OCI-LY1 (cell line): ENCODE results near the gene RPS3A.

Source experiments
- H2AFZ ChIP-seq: fragments of 200-600 bp; sonication (generic), shearing (Covaris generic); 2 replicates; pipeline ENCODE4 v1.6.0; 2014; ENCODE audit warnings: antibody characterized with exemption, mild to moderate bottlenecking, low read length
- H3F3A ChIP-seq: fragments of 200-600 bp; sonication (generic), shearing (Covaris generic); 2 replicates; pipeline ENCODE4 v1.6.0; 2014; ENCODE audit warnings: mild to moderate bottlenecking, antibody characterized with exemption, low read length, moderate library complexity; ENCODE audit not compliant: insufficient read depth
- H3K27ac ChIP-seq: fragments of 200-600 bp; sonication (generic); 2 replicates; pipeline ENCODE4 v1.5.1; 2014; ENCODE audit warnings: low read length, mixed run types, mild to moderate bottlenecking, low read depth; ENCODE audit not compliant: poor library complexity, severe bottlenecking
- H3K27me3 ChIP-seq: fragments of 200-600 bp; sonication (generic); 2 replicates; pipeline ENCODE4 v1.6.0; 2014; ENCODE audit warnings: antibody characterized with exemption, mild to moderate bottlenecking, low read length, moderate library complexity; ENCODE audit not compliant: insufficient read depth
- H3K36me3 ChIP-seq: fragments of 200-600 bp; sonication (generic); 2 replicates; pipeline ENCODE4 v1.6.1; 2014; ENCODE audit warnings: mild to moderate bottlenecking, antibody characterized with exemption, low read length, moderate library complexity, mixed read lengths; ENCODE audit not compliant: insufficient read depth
- H3K4me1 ChIP-seq: fragments of 200-600 bp; sonication (generic); 2 replicates; pipeline ENCODE4 v1.5.1; 2014; ENCODE audit warnings: mild to moderate bottlenecking, low read length, moderate library complexity; ENCODE audit not compliant: insufficient read depth, severe bottlenecking
- H3K4me2 ChIP-seq: fragments of 200-600 bp; sonication (generic), shearing (Covaris generic); 2 replicates; pipeline ENCODE4 v1.6.1; 2014; ENCODE audit warnings: low read length
- H3K4me3 ChIP-seq: fragments of 200-600 bp; sonication (generic); 2 replicates; pipeline ENCODE4 v1.5.1; 2014; ENCODE audit warnings: low read length, low read depth, mild to moderate bottlenecking, mixed read lengths; ENCODE audit not compliant: poor library complexity, severe bottlenecking
- H3K79me2 ChIP-seq: fragments of 200-600 bp; shearing (Covaris generic); 2 replicates; pipeline ENCODE4 v1.6.1; 2016; ENCODE audit warnings: mixed run types, low read length, mixed read lengths; ENCODE audit not compliant: insufficient read depth
- H3K9ac ChIP-seq: fragments of 200-600 bp; sonication (generic), shearing (Covaris generic); 2 replicates; pipeline ENCODE4 v1.6.1; 2014; ENCODE audit warnings: mild to moderate bottlenecking, low read length, mixed read lengths
- H3K9me2 ChIP-seq: fragments of 200-600 bp; sonication (generic), shearing (Covaris generic); 2 replicates; pipeline ENCODE4 v1.6.1; 2014; ENCODE audit warnings: low read depth, mild to moderate bottlenecking, low read length, mixed read lengths
- H3K9me3 ChIP-seq: fragments of 200-600 bp; shearing (Covaris generic); 2 replicates; pipeline ENCODE4 v1.6.1; 2014; ENCODE audit warnings: low read length, mixed read lengths
- H4K20me1 ChIP-seq: fragments of 200-600 bp; sonication (generic), shearing (Covaris generic); 2 replicates; pipeline ENCODE4 v1.6.0; 2016; ENCODE audit warnings: mild to moderate bottlenecking, low read length; ENCODE audit not compliant: insufficient read depth
- CTCF ChIP-seq: fragments of 200-600 bp; sonication (generic), shearing (Covaris generic); IDR thresholded peaks from 2 replicates; pipeline ENCODE4 v1.5.1; 2017; ENCODE audit warnings: mild to moderate bottlenecking, antibody characterized with exemption, low read length, moderate library complexity, mixed read lengths
- EZH2 ChIP-seq: fragments of 200-600 bp; sonication (generic), shearing (Covaris generic); IDR thresholded peaks from 2 replicates; pipeline ENCODE4 v1.8.0; 2017; ENCODE audit warnings: borderline replicate concordance, mixed run types, mild to moderate bottlenecking, antibody characterized with exemption, low read length, moderate library complexity, mixed read lengths

Gene RPS3A

GRCh38 chr4:151091047-151091446, 8.4 kb upstream of the RPS3A start:
- Histone ChIP-seq H3K4me1 (no peaks in the 10 kb centered on the region), H3K79me2 (no peaks in the 10 kb centered on the region), H3K36me3 (no peaks in the 10 kb centered on the region), H3K9me2 (no peaks in the 10 kb centered on the region), H3K9me3 (no peaks in the 10 kb centered on the region), H3K9ac (no peak overlapping the region), H4K20me1 (no peaks in the 10 kb centered on the region), H3K4me2 (no peak overlapping the region), H2AFZ (no peak overlapping the region), H3K27me3 (no peaks in the 10 kb centered on the region), H3K4me3 (no peak overlapping the region), H3F3A (no peaks in the 10 kb centered on the region), H3K27ac (no peak overlapping the region)
- TF ChIP-seq EZH2, result no peak
- TF ChIP-seq CTCF, result no peak

- H3K4me2 ChIP-seq, result no peak overlapping the region
- H3K27me3 ChIP-seq, result no peaks in the 10 kb centered on the region
- no peak for TF ChIP-seq CTCF
- TF ChIP-seq EZH2, result no peak
- H3K79me2 ChIP-seq, result no peaks in the 10 kb centered on the region
- no peaks in the 10 kb centered on the region for H3K36me3 ChIP-seq
- H3K9me2 ChIP-seq, result no peaks in the 10 kb centered on the region
- H3K9ac ChIP-seq, result no peak overlapping the region
- no peaks in the 10 kb centered on the region for H3F3A ChIP-seq
- H3K27ac ChIP-seq, result no peak overlapping the region
- H3K9me3 ChIP-seq, result no peaks in the 10 kb centered on the region
- no peaks in the 10 kb centered on the region for H3K4me1 ChIP-seq
- no peak overlapping the region for H3K4me3 ChIP-seq
- no peak overlapping the region for H2AFZ ChIP-seq
- no peaks in the 10 kb centered on the region for H4K20me1 ChIP-seq
Measured at GRCh38 chr4:151092488-151092887, 6.9 kb upstream of the RPS3A start.

- no peaks in the 10 kb centered on the region for H3K36me3 ChIP-seq
- peaks cover 4% of the 10 kb centered on the region for H3K4me1 ChIP-seq
- H3K79me2 ChIP-seq, result no peaks in the 10 kb centered on the region
- H3K27me3 ChIP-seq, result no peaks in the 10 kb centered on the region
- no peaks in the 10 kb centered on the region for H3K9me3 ChIP-seq
- no peaks in the 10 kb centered on the region for H3K9me2 ChIP-seq
- TF ChIP-seq EZH2 (no peak), CTCF (no peak)
- no peak overlapping the region for H3K9ac ChIP-seq
- H4K20me1 ChIP-seq, result no peaks in the 10 kb centered on the region
- no peak overlapping the region for H2AFZ ChIP-seq
- no peaks in the 10 kb centered on the region for H3F3A ChIP-seq
- H3K27ac ChIP-seq, result no peak overlapping the region
- H3K4me3 ChIP-seq, result no peak overlapping the region
- H3K4me2 ChIP-seq, result no peak overlapping the region
Measured at GRCh38 chr4:151093203-151093602, 6.2 kb upstream of the RPS3A start.
